ENCODE data around the gene RHBG.

The RHBG gene

GRCh38 chr1:156416993-156417392 is 48.0 kb downstream of the RHBG start:
- TF ChIP-seq TEAD4 (IDR thresholded peaks at IDR 0.05) (no peak), CEBPB (IDR thresholded peaks at IDR 0.05) (no peak), TAF1 (IDR thresholded peaks at IDR 0.05; ENCODE audit: low read depth) (no peak), USF1 (IDR thresholded peaks at IDR 0.05) (no peak), CREB1 (IDR thresholded peaks at IDR 0.05; ENCODE audit: low read depth) (no peak), ZBTB7A (IDR thresholded peaks at IDR 0.05; ENCODE audit: low read depth) (no peak), EGR1 (IDR thresholded peaks at IDR 0.05) (no peak)

- TF ChIP-seq ZBTB7A (IDR thresholded peaks at IDR 0.05; ENCODE audit: low read depth) = no peak
- no peak for TF ChIP-seq EP300 (IDR thresholded peaks at IDR 0.05; ENCODE audit: borderline replicate concordance)
- TF ChIP-seq FOXM1 (IDR thresholded peaks at IDR 0.05; ENCODE audit: borderline replicate concordance, low read depth) = no peak
- TF ChIP-seq CEBPB (IDR thresholded peaks at IDR 0.05) = no peak
- TF ChIP-seq RAD21 (IDR thresholded peaks at IDR 0.05; ENCODE audit: low read depth) = no peak
- no peak for TF ChIP-seq TEAD4 (IDR thresholded peaks at IDR 0.05)
- no peak for TF ChIP-seq CREB1 (IDR thresholded peaks at IDR 0.05; ENCODE audit: low read depth)
- TF ChIP-seq TCF12 (IDR thresholded peaks at IDR 0.05; ENCODE audit: low read depth) = no peak
- TF ChIP-seq MAX (IDR thresholded peaks at IDR 0.05) = no peak
- no peak for TF ChIP-seq EGR1 (IDR thresholded peaks at IDR 0.05)
- TF ChIP-seq YY1 (IDR thresholded peaks at IDR 0.05; ENCODE audit: low read depth) = no peak
- no peak for TF ChIP-seq TAF1 (IDR thresholded peaks at IDR 0.05; ENCODE audit: low read depth)
- no peak for TF ChIP-seq REST (IDR thresholded peaks at IDR 0.05; ENCODE audit: low read depth)
- no peak for TF ChIP-seq USF1 (IDR thresholded peaks at IDR 0.05)
- TF ChIP-seq NFIC (IDR thresholded peaks at IDR 0.05) = no peak
Observed at GRCh38 chr1:156417401-156418020, 48.5 kb downstream of the RHBG start.

GRCh38 chr1:156418416-156419070 is 49.5 kb downstream of the RHBG start:
- TF ChIP-seq CEBPB (IDR thresholded peaks at IDR 0.05) (no peak), MAX (IDR thresholded peaks at IDR 0.05) (no peak), RAD21 (IDR thresholded peaks at IDR 0.05; ENCODE audit: low read depth) (no peak), NFIC (IDR thresholded peaks at IDR 0.05) (no peak), TAF1 (IDR thresholded peaks at IDR 0.05; ENCODE audit: low read depth) (no peak), FOXM1 (IDR thresholded peaks at IDR 0.05; ENCODE audit: borderline replicate concordance, low read depth) (no peak), USF1 (IDR thresholded peaks at IDR 0.05) (no peak), TEAD4 (IDR thresholded peaks at IDR 0.05) (no peak), EGR1 (IDR thresholded peaks at IDR 0.05) (no peak), ZBTB7A (IDR thresholded peaks at IDR 0.05; ENCODE audit: low read depth) (no peak), YY1 (IDR thresholded peaks at IDR 0.05; ENCODE audit: low read depth) (no peak), TCF12 (IDR thresholded peaks at IDR 0.05; ENCODE audit: low read depth) (no peak), CREB1 (IDR thresholded peaks at IDR 0.05; ENCODE audit: low read depth) (no peak), EP300 (IDR thresholded peaks at IDR 0.05; ENCODE audit: borderline replicate concordance) (no peak), REST (IDR thresholded peaks at IDR 0.05; ENCODE audit: low read depth) (no peak)

GRCh38 chr1:156419854-156420204 is 50.8 kb downstream of the RHBG start:
- TF ChIP-seq TCF12 (IDR thresholded peaks at IDR 0.05; ENCODE audit: low read depth) = no peak

- TF ChIP-seq ZBTB7A (IDR thresholded peaks at IDR 0.05; ENCODE audit: low read depth) (no peak), YY1 (IDR thresholded peaks at IDR 0.05; ENCODE audit: low read depth) (no peak), EP300 (IDR thresholded peaks at IDR 0.05; ENCODE audit: borderline replicate concordance) (no peak), RAD21 (IDR thresholded peaks at IDR 0.05; ENCODE audit: low read depth) (no peak), TEAD4 (IDR thresholded peaks at IDR 0.05) (no peak), TCF12 (IDR thresholded peaks at IDR 0.05; ENCODE audit: low read depth) (no peak), TAF1 (IDR thresholded peaks at IDR 0.05; ENCODE audit: low read depth) (no peak), REST (IDR thresholded peaks at IDR 0.05; ENCODE audit: low read depth) (no peak), CEBPB (IDR thresholded peaks at IDR 0.05) (no peak), NFIC (IDR thresholded peaks at IDR 0.05) (no peak), EGR1 (IDR thresholded peaks at IDR 0.05) (no peak), FOXM1 (IDR thresholded peaks at IDR 0.05; ENCODE audit: borderline replicate concordance, low read depth) (no peak), MAX (IDR thresholded peaks at IDR 0.05) (no peak), USF1 (IDR thresholded peaks at IDR 0.05) (no peak), CREB1 (IDR thresholded peaks at IDR 0.05; ENCODE audit: low read depth) (no peak)
Observed at GRCh38 chr1:156420205-156421061, 51.4 kb downstream of the RHBG start.

All from Ishikawa (cell line).